Measurements from ENCODE around the gene GPC6.

GPC6 gene

GRCh38 chr13:93984052-93984451, 757.4 kb downstream of the GPC6 start:
- in situ Hi-C loops (cut with HindIII; ENCODE audit: low sequenced_read_pairs), result no loop called here
- no peak for TF ChIP-seq CTCF (IDR thresholded peaks at IDR 0.05; ENCODE audit: low read depth, low read length, missing control alignments)
- no peak for DNase-seq (ENCODE audit: low read depth)
- H3K4me3 ChIP-seq (ENCODE audit: low read depth, low read length), result no peak overlapping the region

GRCh38 chr13:93984876-93985275, 758.3 kb downstream of the GPC6 start:
- no peak for TF ChIP-seq CTCF (IDR thresholded peaks at IDR 0.05; ENCODE audit: low read depth, low read length, missing control alignments)
- no peak for DNase-seq (ENCODE audit: low read depth)

GRCh38 chr13:93987458-93987857, 760.9 kb downstream of the GPC6 start:
- in situ Hi-C loops (cut with HindIII; ENCODE audit: low sequenced_read_pairs), result no loop called here
- no peak for TF ChIP-seq CTCF (IDR thresholded peaks at IDR 0.05; ENCODE audit: low read depth, low read length, missing control alignments)
- no peak for DNase-seq (ENCODE audit: low read depth)
- no peak overlapping the region for H3K4me3 ChIP-seq (ENCODE audit: low read depth, low read length)

More at GRCh38 chr13:93984876-93985275, 758.3 kb downstream of the GPC6 start:
- no peak overlapping the region for H3K4me3 ChIP-seq (ENCODE audit: low read depth, low read length)
- in situ Hi-C loops (cut with HindIII; ENCODE audit: low sequenced_read_pairs), result no loop called here

GRCh38 chr13:93991569-93991968, 765.0 kb downstream of the GPC6 start:
- TF ChIP-seq CTCF (IDR thresholded peaks at IDR 0.05; ENCODE audit: low read depth, low read length, missing control alignments), result no peak
- DNase-seq (ENCODE audit: low read depth), result no peak
- in situ Hi-C loops (cut with HindIII; ENCODE audit: low sequenced_read_pairs), result no loop called here
- no peak overlapping the region for H3K4me3 ChIP-seq (ENCODE audit: low read depth, low read length)

GRCh38 chr13:93996481-93996880, 769.9 kb downstream of the GPC6 start:
- in situ Hi-C loops (cut with HindIII; ENCODE audit: low sequenced_read_pairs), result no loop called here
- H3K4me3 ChIP-seq (ENCODE audit: low read depth, low read length), result no peak overlapping the region
- no peak for TF ChIP-seq CTCF (IDR thresholded peaks at IDR 0.05; ENCODE audit: low read depth, low read length, missing control alignments)
- no peak for DNase-seq (ENCODE audit: low read depth)

GRCh38 chr13:94006296-94006695, 779.7 kb downstream of the GPC6 start:
- TF ChIP-seq CTCF (IDR thresholded peaks at IDR 0.05; ENCODE audit: low read depth, low read length, missing control alignments), result no peak
- no peak overlapping the region for H3K4me3 ChIP-seq (ENCODE audit: low read depth, low read length)
- no peak for DNase-seq (ENCODE audit: low read depth)
- in situ Hi-C loops (cut with HindIII; ENCODE audit: low sequenced_read_pairs), result no loop called here

GRCh38 chr13:94007072-94007471, 780.5 kb downstream of the GPC6 start:
- DNase-seq (ENCODE audit: low read depth), result no peak
- in situ Hi-C loops (cut with HindIII; ENCODE audit: low sequenced_read_pairs), result no loop called here
- no peak for TF ChIP-seq CTCF (IDR thresholded peaks at IDR 0.05; ENCODE audit: low read depth, low read length, missing control alignments)
- no peak overlapping the region for H3K4me3 ChIP-seq (ENCODE audit: low read depth, low read length)
